LNCAP (cell line): ENCODE measurements around the gene MRPS2.
"Not testable (repeated sequence)": the region's sequence is repeated elsewhere in the genome, so short reads cannot be mapped to it uniquely, and the experiment has no call there.

Experiments used
- CTCF ChIP-seq: fragments of 450-650 bp; IDR thresholded peaks from 2 replicates; pipeline ENCODE4 v1.5.1; 2017; ENCODE audit warnings: mild to moderate bottlenecking

Gene MRPS2

GRCh38 chr9:135533674-135534073 lies 33.2 kb downstream of the MRPS2 start:
- no peak for TF ChIP-seq CTCF

GRCh38 chr9:135536216-135536615 lies 35.7 kb downstream of the MRPS2 start:
- no peak for TF ChIP-seq CTCF

GRCh38 chr9:135544981-135545635 lies 44.6 kb downstream of the MRPS2 start:
- TF ChIP-seq CTCF: no peak

- TF ChIP-seq CTCF: not testable (repeated sequence)
These were observed 45.2 kb downstream of the MRPS2 start, which contains the start of gene OBP2A for GRCh38 chr9:135545646-135546176. OBP2A (plus strand) TSS chr9:135546126; CDS start chr9:135546181, 55 bp downstream.

GRCh38 chr9:135547756-135548736 lies 47.6 kb downstream of the MRPS2 start:
- no peak for TF ChIP-seq CTCF

- TF ChIP-seq CTCF: no peak
These were observed 49.9 kb downstream of the MRPS2 start for GRCh38 chr9:135550344-135550918.

- no peak for TF ChIP-seq CTCF
These were observed 50.5 kb downstream of the MRPS2 start for GRCh38 chr9:135551031-135551430.
